ENCODE data around the gene SH3GL1. TPM values are rescaled to one million over a fixed set of nuclear protein-coding genes. Genes with fewer than 3 reads are reported as not detected.

The SH3GL1 gene
- total RNA-seq, 1 experiment from 2014 or later: 59.8 TPM

DNA sequence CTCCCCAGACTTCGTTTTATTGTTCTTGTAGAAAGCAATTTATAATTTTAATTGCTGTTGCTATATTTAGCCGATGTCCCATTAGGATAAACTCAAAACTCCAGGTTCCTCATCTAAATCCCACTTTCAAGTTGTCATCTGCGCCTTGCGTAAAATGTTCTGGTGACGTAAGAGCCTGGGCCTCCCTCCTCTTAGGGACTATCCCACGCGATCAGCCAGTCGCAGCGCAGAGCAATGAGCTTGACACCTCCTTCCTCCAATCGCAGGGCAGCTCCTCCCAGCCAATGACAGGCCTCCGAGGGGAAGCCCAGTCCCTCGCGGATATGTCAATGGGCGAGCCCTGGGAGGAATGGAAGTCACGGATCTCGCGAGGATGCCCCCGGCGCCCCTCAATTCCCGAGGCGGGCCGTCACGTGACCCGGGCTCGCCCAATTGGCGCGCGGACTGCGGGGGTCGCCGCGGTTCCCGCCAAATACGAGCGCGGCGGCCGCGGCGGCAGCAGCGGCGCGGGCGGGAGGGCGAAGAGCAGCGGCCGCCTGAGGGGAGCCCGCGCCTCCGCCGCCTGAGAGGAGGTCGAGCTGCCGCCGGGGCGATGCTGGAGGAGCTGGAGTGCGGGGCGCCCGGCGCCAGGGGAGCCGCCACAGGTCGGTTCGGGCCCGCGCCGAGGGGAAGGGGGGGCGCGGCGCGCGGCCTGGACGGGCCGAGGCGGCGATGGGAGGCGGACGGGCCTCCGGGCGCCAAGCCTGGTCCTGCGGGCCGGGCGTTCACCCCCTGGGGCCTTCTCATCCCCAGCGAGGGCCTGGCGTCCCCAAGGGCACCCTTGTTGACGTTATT, 2.0 kb upstream of the SH3GL1 start, which contains the start of gene CHAF1A:
Gene CHAF1A (plus strand): TSS at position 470 of the 834 bp plus-strand sequence. CDS start 123 bp downstream, at position 593.
- Histone ChIP-seq H3K27ac (ENCODE audit: low read length) (peak within 1 kb of the TSS; percentile 51), H4K20me1 (ENCODE audit: low read length) (peaks cover 13% of the 10 kb centered on the region; the same call in 1 of the 2 replicates), H3K9me3 (ENCODE audit: low read length) (no peaks in the 10 kb centered on the region), H3K36me3 (ENCODE audit: low read depth, low read length) (no peaks in the 10 kb centered on the region; the same call in 1 of the 2 replicates), H3K9me2 (replicated peaks; ENCODE audit: low read length) (no peaks in the 10 kb centered on the region), H3K79me2 (ENCODE audit: low read length) (peaks cover 72% of the 10 kb centered on the region), H3K9ac (ENCODE audit: low read length) (peak within 1 kb of the TSS; percentile 100), H3K27me3 (ENCODE audit: low read length) (no peaks in the 10 kb centered on the region), H3K4me1 (ENCODE audit: insufficient read depth, low read length) (peaks cover 24% of the 10 kb centered on the region), H3K4me2 (ENCODE audit: low read length) (peak within 1 kb of the TSS; percentile 97), H3F3A (ENCODE audit: low read length, unreplicated experiment) (no peaks in the 10 kb centered on the region), H3K4me3 (ENCODE audit: low read length) (peak within 1 kb of the TSS; percentile 99), H2AFZ (ENCODE audit: low read length) (peak within 1 kb of the TSS; percentile 87)
- intact Hi-C loops (cut with micrococcal nuclease): loop anchor here (1.0 kb wide), 1 partner anchor 60 kb away; no protein-coding TSS in a partner anchor
- TF ChIP-seq EZH2 (IDR thresholded peaks at IDR 0.05; ENCODE audit: low read length, unreplicated experiment) (no peak), EZH2phosphoT487 (IDR thresholded peaks at IDR 0.05; ENCODE audit: borderline replicate concordance, low read length) (no peak)
- TF ChIP-seq, protein P1, sequence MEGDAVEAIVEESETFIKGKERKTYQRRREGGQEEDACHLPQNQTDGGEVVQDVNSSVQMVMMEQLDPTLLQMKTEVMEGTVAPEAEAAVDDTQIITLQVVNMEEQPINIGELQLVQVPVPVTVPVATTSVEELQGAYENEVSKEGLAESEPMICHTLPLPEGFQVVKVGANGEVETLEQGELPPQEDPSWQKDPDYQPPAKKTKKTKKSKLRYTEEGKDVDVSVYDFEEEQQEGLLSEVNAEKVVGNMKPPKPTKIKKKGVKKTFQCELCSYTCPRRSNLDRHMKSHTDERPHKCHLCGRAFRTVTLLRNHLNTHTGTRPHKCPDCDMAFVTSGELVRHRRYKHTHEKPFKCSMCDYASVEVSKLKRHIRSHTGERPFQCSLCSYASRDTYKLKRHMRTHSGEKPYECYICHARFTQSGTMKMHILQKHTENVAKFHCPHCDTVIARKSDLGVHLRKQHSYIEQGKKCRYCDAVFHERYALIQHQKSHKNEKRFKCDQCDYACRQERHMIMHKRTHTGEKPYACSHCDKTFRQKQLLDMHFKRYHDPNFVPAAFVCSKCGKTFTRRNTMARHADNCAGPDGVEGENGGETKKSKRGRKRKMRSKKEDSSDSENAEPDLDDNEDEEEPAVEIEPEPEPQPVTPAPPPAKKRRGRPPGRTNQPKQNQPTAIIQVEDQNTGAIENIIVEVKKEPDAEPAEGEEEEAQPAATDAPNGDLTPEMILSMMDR (conservative IDR thresholded peaks at IDR 0.05; ENCODE audit: low read depth, low read length): no peak
- ChIA-PET POLR2A (ENCODE audit: unreplicated experiment) (no interaction called here), CTCF (interaction anchor here (0.6 to 1.0 kb wide), 2 partner anchors 27 to 135 kb away, joined by 3 to 11 read pairs; no protein-coding TSS in a partner anchor)
- ATAC-seq (peak; percentile 95), DNase-seq (peak; percentile 98)
- BruUV-seq (replicated peaks): no TSS peak

DNA sequence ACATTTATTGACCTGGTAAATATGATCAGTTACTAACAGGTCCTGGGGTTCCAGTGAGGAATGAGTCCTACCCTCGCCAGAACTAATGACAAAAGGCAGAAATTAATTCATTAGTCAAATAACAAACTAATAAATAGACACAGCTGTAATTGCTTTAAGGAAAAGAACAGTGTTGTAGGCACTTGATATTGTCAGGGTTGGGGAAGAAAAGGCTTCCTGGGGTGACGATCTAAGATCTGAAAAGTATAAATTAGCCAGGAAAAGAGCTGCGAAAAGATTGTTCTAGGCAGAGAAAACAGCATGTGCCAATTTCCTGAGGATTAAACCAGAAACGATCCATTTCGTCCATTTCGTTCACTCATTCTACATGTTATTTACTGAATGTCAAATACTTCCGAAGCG, 1.4 kb upstream of the SH3GL1 start:
- TF ChIP-seq EZH2 (IDR thresholded peaks at IDR 0.05; ENCODE audit: low read length, unreplicated experiment) (no peak), EZH2phosphoT487 (IDR thresholded peaks at IDR 0.05; ENCODE audit: borderline replicate concordance, low read length) (no peak)
- TF ChIP-seq, protein P1 (conservative IDR thresholded peaks at IDR 0.05; ENCODE audit: low read depth, low read length): no peak
- H3F3A ChIP-seq (ENCODE audit: low read length, unreplicated experiment): no peaks in the 10 kb centered on the region
- peak overlapping the region; percentile 80 for H3K9ac ChIP-seq (ENCODE audit: low read length)
- peaks cover 24% of the 10 kb centered on the region for H3K4me1 ChIP-seq (ENCODE audit: insufficient read depth, low read length)
- CTCF ChIA-PET: interaction anchor here (1.0 kb wide), 1 partner anchor 27 kb away, joined by 11 read pairs; no protein-coding TSS in a partner anchor
- BruUV-seq (replicated peaks): TSS peak; percentile 25
- peaks cover 74% of the 10 kb centered on the region for H3K79me2 ChIP-seq (ENCODE audit: low read length)
- no peaks in the 10 kb centered on the region for H3K9me2 ChIP-seq (replicated peaks; ENCODE audit: low read length)
- ATAC-seq (no peak), DNase-seq (no peak)
- H3K4me3 ChIP-seq (ENCODE audit: low read length): peak overlapping the region; percentile 71
- peaks cover 14% of the 10 kb centered on the region; the same call in 1 of the 2 replicates for H4K20me1 ChIP-seq (ENCODE audit: low read length)
- H2AFZ ChIP-seq (ENCODE audit: low read length): peak overlapping the region; percentile 87
- peak overlapping the region; percentile 51 for H3K27ac ChIP-seq (ENCODE audit: low read length)
- H3K27me3 ChIP-seq (ENCODE audit: low read length): no peaks in the 10 kb centered on the region
- H3K36me3 ChIP-seq (ENCODE audit: low read depth, low read length): peaks cover 2% of the 10 kb centered on the region; the same call in 1 of the 2 replicates
- H3K4me2 ChIP-seq (ENCODE audit: low read length): peak overlapping the region; percentile 94
- POLR2A ChIA-PET (ENCODE audit: unreplicated experiment): no interaction called here
- H3K9me3 ChIP-seq (ENCODE audit: low read length): no peaks in the 10 kb centered on the region
- intact Hi-C loops (cut with micrococcal nuclease): loop anchor here (1.0 kb wide), 1 partner anchor 59 kb away; no protein-coding TSS in a partner anchor
